ENCODE measurements around the gene PARD3.

PARD3 gene

GRCh38 chr10:34244756-34245484 lies 570.2 kb downstream of the PARD3 start:
- H3K9ac ChIP-seq (ENCODE audit: low read depth in 1 of 2, low read length in 2 of 2) = no peak overlapping the region
- H3K27ac ChIP-seq (ENCODE audit: low read depth, low read length) = no peak overlapping the region
- H3K4me3 ChIP-seq (ENCODE audit: low read depth in 1 of 2, low read length in 2 of 2) = no peak overlapping the region
- no peaks in the 10 kb centered on the region for H3K27me3 ChIP-seq (ENCODE audit: control insufficient read depth in 1 of 2, insufficient read depth in 2 of 2, low read length in 2 of 2)
- no peaks in the 10 kb centered on the region for H3K4me1 ChIP-seq (ENCODE audit: control insufficient read depth in 1 of 2, insufficient read depth in 2 of 2, low read length in 2 of 2)
- no peaks in the 10 kb centered on the region for H3K9me3 ChIP-seq (ENCODE audit: control insufficient read depth in 1 of 2, low read length in 2 of 2)
- no peaks in the 10 kb centered on the region for H3K36me3 ChIP-seq (ENCODE audit: control insufficient read depth in 1 of 2, insufficient read depth in 2 of 2, low read length in 2 of 2)

- Histone ChIP-seq H3K4me3 (ENCODE audit: low read depth in 1 of 2, low read length in 2 of 2) (no peak overlapping the region), H3K27ac (ENCODE audit: low read depth, low read length) (no peak overlapping the region), H3K4me1 (ENCODE audit: control insufficient read depth in 1 of 2, insufficient read depth in 2 of 2, low read length in 2 of 2) (no peaks in the 10 kb centered on the region), H3K9ac (ENCODE audit: low read depth in 1 of 2, low read length in 2 of 2) (no peak overlapping the region), H3K36me3 (ENCODE audit: control insufficient read depth in 1 of 2, insufficient read depth in 2 of 2, low read length in 2 of 2) (no peaks in the 10 kb centered on the region), H3K27me3 (ENCODE audit: control insufficient read depth in 1 of 2, insufficient read depth in 2 of 2, low read length in 2 of 2) (no peaks in the 10 kb centered on the region), H3K9me3 (ENCODE audit: control insufficient read depth in 1 of 2, low read length in 2 of 2) (no peaks in the 10 kb centered on the region)
These were observed 573.7 kb downstream of the PARD3 start for GRCh38 chr10:34241226-34242000.

- H3K9ac ChIP-seq (ENCODE audit: low read depth in 1 of 2, low read length in 2 of 2) = no peak overlapping the region
- no peak overlapping the region for H3K27ac ChIP-seq (ENCODE audit: low read depth, low read length)
- H3K4me3 ChIP-seq (ENCODE audit: low read depth in 1 of 2, low read length in 2 of 2) = no peak overlapping the region
- H3K27me3 ChIP-seq (ENCODE audit: control insufficient read depth in 1 of 2, insufficient read depth in 2 of 2, low read length in 2 of 2) = no peaks in the 10 kb centered on the region
- no peaks in the 10 kb centered on the region for H3K4me1 ChIP-seq (ENCODE audit: control insufficient read depth in 1 of 2, insufficient read depth in 2 of 2, low read length in 2 of 2)
- no peaks in the 10 kb centered on the region for H3K9me3 ChIP-seq (ENCODE audit: control insufficient read depth in 1 of 2, low read length in 2 of 2)
- H3K36me3 ChIP-seq (ENCODE audit: control insufficient read depth in 1 of 2, insufficient read depth in 2 of 2, low read length in 2 of 2) = no peaks in the 10 kb centered on the region
These were observed 575.1 kb downstream of the PARD3 start for GRCh38 chr10:34240039-34240438.

- H3K27me3 ChIP-seq (ENCODE audit: control insufficient read depth in 1 of 2, insufficient read depth in 2 of 2, low read length in 2 of 2) = no peaks in the 10 kb centered on the region
- H3K36me3 ChIP-seq (ENCODE audit: control insufficient read depth in 1 of 2, insufficient read depth in 2 of 2, low read length in 2 of 2) = no peaks in the 10 kb centered on the region
These were observed 577.1 kb downstream of the PARD3 start for GRCh38 chr10:34237898-34238455.

GRCh38 chr10:34236931-34237330 lies 578.2 kb downstream of the PARD3 start:
- no peak overlapping the region for H3K4me3 ChIP-seq (ENCODE audit: low read depth in 1 of 2, low read length in 2 of 2)
- H3K36me3 ChIP-seq (ENCODE audit: control insufficient read depth in 1 of 2, insufficient read depth in 2 of 2, low read length in 2 of 2) = no peaks in the 10 kb centered on the region
- peaks cover 3 to 9% of the 10 kb centered on the region in 2 donors for H3K4me1 ChIP-seq (ENCODE audit: control insufficient read depth in 1 of 2, insufficient read depth in 2 of 2, low read length in 2 of 2)
- H3K9ac ChIP-seq (ENCODE audit: low read depth in 1 of 2, low read length in 2 of 2) = no peak overlapping the region
- no peaks in the 10 kb centered on the region for H3K27me3 ChIP-seq (ENCODE audit: control insufficient read depth in 1 of 2, insufficient read depth in 2 of 2, low read length in 2 of 2)
- no peak overlapping the region for H3K27ac ChIP-seq (ENCODE audit: low read depth, low read length)
- no peaks in the 10 kb centered on the region for H3K9me3 ChIP-seq (ENCODE audit: control insufficient read depth in 1 of 2, low read length in 2 of 2)

More at GRCh38 chr10:34237898-34238455, 577.1 kb downstream of the PARD3 start:
- Histone ChIP-seq H3K4me3 (ENCODE audit: low read depth in 1 of 2, low read length in 2 of 2) (no peak overlapping the region), H3K9ac (ENCODE audit: low read depth in 1 of 2, low read length in 2 of 2) (no peak overlapping the region), H3K27ac (ENCODE audit: low read depth, low read length) (no peak overlapping the region), H3K4me1 (ENCODE audit: control insufficient read depth in 1 of 2, insufficient read depth in 2 of 2, low read length in 2 of 2) (no peaks in the 10 kb centered on the region), H3K9me3 (ENCODE audit: control insufficient read depth in 1 of 2, low read length in 2 of 2) (no peaks in the 10 kb centered on the region)

GRCh38 chr10:34235164-34235832 lies 579.8 kb downstream of the PARD3 start:
- no peaks in the 10 kb centered on the region for H3K9me3 ChIP-seq (ENCODE audit: control insufficient read depth in 1 of 2, low read length in 2 of 2)
- no peak overlapping the region for H3K9ac ChIP-seq (ENCODE audit: low read depth in 1 of 2, low read length in 2 of 2)
- H3K27ac ChIP-seq (ENCODE audit: low read depth, low read length) = no peak overlapping the region
- H3K4me3 ChIP-seq (ENCODE audit: low read depth in 1 of 2, low read length in 2 of 2) = no peak overlapping the region
- no peaks in the 10 kb centered on the region for H3K27me3 ChIP-seq (ENCODE audit: control insufficient read depth in 1 of 2, insufficient read depth in 2 of 2, low read length in 2 of 2)
- peaks cover 10% of the 10 kb centered on the region in 2 donors for H3K4me1 ChIP-seq (ENCODE audit: control insufficient read depth in 1 of 2, insufficient read depth in 2 of 2, low read length in 2 of 2)
- no peaks in the 10 kb centered on the region for H3K36me3 ChIP-seq (ENCODE audit: control insufficient read depth in 1 of 2, insufficient read depth in 2 of 2, low read length in 2 of 2)

- Histone ChIP-seq H3K4me1 (ENCODE audit: control insufficient read depth in 1 of 2, insufficient read depth in 2 of 2, low read length in 2 of 2) (peaks cover 10% of the 10 kb centered on the region in 2 donors), H3K9ac (ENCODE audit: low read depth in 1 of 2, low read length in 2 of 2) (no peak overlapping the region), H3K27ac (ENCODE audit: low read depth, low read length) (no peak overlapping the region), H3K4me3 (ENCODE audit: low read depth in 1 of 2, low read length in 2 of 2) (no peak overlapping the region), H3K36me3 (ENCODE audit: control insufficient read depth in 1 of 2, insufficient read depth in 2 of 2, low read length in 2 of 2) (no peaks in the 10 kb centered on the region), H3K9me3 (ENCODE audit: control insufficient read depth in 1 of 2, low read length in 2 of 2) (no peaks in the 10 kb centered on the region), H3K27me3 (ENCODE audit: control insufficient read depth in 1 of 2, insufficient read depth in 2 of 2, low read length in 2 of 2) (no peaks in the 10 kb centered on the region)
These were observed 582.6 kb downstream of the PARD3 start for GRCh38 chr10:34232481-34232880.

- no peaks in the 10 kb centered on the region for H3K36me3 ChIP-seq (ENCODE audit: control insufficient read depth in 1 of 2, insufficient read depth in 2 of 2, low read length in 2 of 2)
- H3K9ac ChIP-seq (ENCODE audit: low read depth in 1 of 2, low read length in 2 of 2) = no peak overlapping the region
- no peaks in the 10 kb centered on the region for H3K27me3 ChIP-seq (ENCODE audit: control insufficient read depth in 1 of 2, insufficient read depth in 2 of 2, low read length in 2 of 2)
These were observed 583.5 kb downstream of the PARD3 start for GRCh38 chr10:34231441-34232180.

GRCh38 chr10:34229917-34230316 lies 585.2 kb downstream of the PARD3 start:
- H3K36me3 ChIP-seq (ENCODE audit: control insufficient read depth in 1 of 2, insufficient read depth in 2 of 2, low read length in 2 of 2) = no peaks in the 10 kb centered on the region
- peaks cover 10% of the 10 kb centered on the region in 2 donors for H3K4me1 ChIP-seq (ENCODE audit: control insufficient read depth in 1 of 2, insufficient read depth in 2 of 2, low read length in 2 of 2)
- H3K27ac ChIP-seq (ENCODE audit: low read depth, low read length) = no peak overlapping the region
- no peak overlapping the region for H3K9ac ChIP-seq (ENCODE audit: low read depth in 1 of 2, low read length in 2 of 2)
- no peaks in the 10 kb centered on the region for H3K9me3 ChIP-seq (ENCODE audit: control insufficient read depth in 1 of 2, low read length in 2 of 2)
- no peak overlapping the region for H3K4me3 ChIP-seq (ENCODE audit: low read depth in 1 of 2, low read length in 2 of 2)
- no peaks in the 10 kb centered on the region for H3K27me3 ChIP-seq (ENCODE audit: control insufficient read depth in 1 of 2, insufficient read depth in 2 of 2, low read length in 2 of 2)

More at GRCh38 chr10:34231441-34232180, 583.5 kb downstream of the PARD3 start:
- peaks cover 10% of the 10 kb centered on the region in 2 donors for H3K4me1 ChIP-seq (ENCODE audit: control insufficient read depth in 1 of 2, insufficient read depth in 2 of 2, low read length in 2 of 2)
- H3K27ac ChIP-seq (ENCODE audit: low read depth, low read length) = no peak overlapping the region
- H3K4me3 ChIP-seq (ENCODE audit: low read depth in 1 of 2, low read length in 2 of 2) = no peak overlapping the region
- no peaks in the 10 kb centered on the region for H3K9me3 ChIP-seq (ENCODE audit: control insufficient read depth in 1 of 2, low read length in 2 of 2)

All from duodenal mucosa (tissue), 2 donors.